Activated naive CD4-positive, alpha-beta T cell treated with anti-CD3 and anti-CD28 coated beads, Interleukin-2, amount 50 U/mL, for 72 hours (primary cell): ENCODE data around the gene PTTG1IP2. TPM values are rescaled to one million over a fixed set of nuclear protein-coding genes. Genes with fewer than 3 reads are reported as not detected.

Source experiments
- ATAC-seq, 2 donors: fragments of 150-1000 bp; cut with Tn5 transposase; 2 replicates each; pipeline ENCODE4 v1.10.0; 2021; ENCODE audit warnings: mild to moderate bottlenecking in 2 of 2, moderate library complexity in 2 of 2
- DNase-seq, 2 donors: peaks; one replicate each; pipeline ENCODE4 v3.0.0; 2021 to 2022; ENCODE audit warnings: low spot score in 2 of 2
- H3K27ac Mint-ChIP-seq, 2 donors: one replicate each; pipeline ENCODE4 v1.8.0; 2022; ENCODE audit warnings: mild to moderate bottlenecking in 2 of 2, mixed read lengths in 2 of 2
- H3K36me3 Mint-ChIP-seq, 2 donors: one replicate each; pipeline ENCODE4 v1.8.0; 2022; ENCODE audit warnings: mixed read lengths in 2 of 2
- H3K9me3 Mint-ChIP-seq, 2 donors: one replicate each; pipeline ENCODE4 v1.8.0; 2022; ENCODE audit warnings: mixed read lengths in 2 of 2
- total RNA-seq, 2 donors: library from RNA; stranded (reverse); gene quantifications; one replicate each; pipeline ENCODE4 v1.2.3, GENCODE V29; 2022

The PTTG1IP2 gene
- total RNA-seq, 2 donors from 2014 or later = not detected

- no peak for DNase-seq
- H3K27ac Mint-ChIP-seq = no peak overlapping the region
- ATAC-seq = no peak
- no peaks in the 10 kb centered on the region for H3K36me3 Mint-ChIP-seq
- H3K9me3 Mint-ChIP-seq = no peaks in the 10 kb centered on the region
Observed at GRCh38 chr7:90518630-90519029, 49.2 kb downstream of the PTTG1IP2 start.

- H3K36me3 Mint-ChIP-seq = no peaks in the 10 kb centered on the region
- DNase-seq = no peak
- no peak for ATAC-seq
- no peaks in the 10 kb centered on the region for H3K9me3 Mint-ChIP-seq
- no peak overlapping the region for H3K27ac Mint-ChIP-seq
Observed at GRCh38 chr7:90520484-90520883, 51.0 kb downstream of the PTTG1IP2 start.

- ATAC-seq (no peak), DNase-seq (no peak)
- Mint-ChIP-seq H3K9me3 (no peaks in the 10 kb centered on the region), H3K36me3 (no peaks in the 10 kb centered on the region), H3K27ac (no peak overlapping the region)
Observed at GRCh38 chr7:90530263-90530662, 60.8 kb downstream of the PTTG1IP2 start.

- DNase-seq (no peak), ATAC-seq (no peak)
- Mint-ChIP-seq H3K27ac (no peak overlapping the region), H3K9me3 (no peaks in the 10 kb centered on the region), H3K36me3 (no peaks in the 10 kb centered on the region)
Observed at GRCh38 chr7:90532231-90532929, 62.9 kb downstream of the PTTG1IP2 start.

- no peaks in the 10 kb centered on the region for H3K9me3 Mint-ChIP-seq
Observed at GRCh38 chr7:90536449-90536848, 67.0 kb downstream of the PTTG1IP2 start.

GRCh38 chr7:90538405-90538804, 69.0 kb downstream of the PTTG1IP2 start:
- Mint-ChIP-seq H3K27ac (no peak overlapping the region), H3K9me3 (no peaks in the 10 kb centered on the region), H3K36me3 (no peaks in the 10 kb centered on the region)
- ATAC-seq (no peak), DNase-seq (no peak)

More at GRCh38 chr7:90536449-90536848, 67.0 kb downstream of the PTTG1IP2 start:
- Mint-ChIP-seq H3K27ac (no peak overlapping the region), H3K36me3 (no peaks in the 10 kb centered on the region)
- ATAC-seq (no peak), DNase-seq (no peak)

GRCh38 chr7:90540406-90540805, 71.0 kb downstream of the PTTG1IP2 start:
- Mint-ChIP-seq H3K36me3 (no peaks in the 10 kb centered on the region), H3K27ac (no peak overlapping the region), H3K9me3 (no peaks in the 10 kb centered on the region)
- DNase-seq (no peak), ATAC-seq (no peak)

- ATAC-seq (no peak), DNase-seq (no peak)
- no peaks in the 10 kb centered on the region for H3K9me3 Mint-ChIP-seq
- no peaks in the 10 kb centered on the region for H3K36me3 Mint-ChIP-seq
- H3K27ac Mint-ChIP-seq = no peak overlapping the region
Observed at GRCh38 chr7:90551036-90551435, 81.6 kb downstream of the PTTG1IP2 start.

- ATAC-seq (no peak), DNase-seq (no peak)
- no peaks in the 10 kb centered on the region for H3K36me3 Mint-ChIP-seq
- H3K9me3 Mint-ChIP-seq = no peaks in the 10 kb centered on the region
- H3K27ac Mint-ChIP-seq = no peak overlapping the region
Observed at GRCh38 chr7:90552521-90552920, 83.1 kb downstream of the PTTG1IP2 start.

GRCh38 chr7:90560730-90561129, 91.3 kb downstream of the PTTG1IP2 start:
- ATAC-seq (no peak), DNase-seq (no peak)
- H3K36me3 Mint-ChIP-seq = no peaks in the 10 kb centered on the region
- no peaks in the 10 kb centered on the region for H3K9me3 Mint-ChIP-seq
- no peak overlapping the region for H3K27ac Mint-ChIP-seq

Other genes with a start within 250 kb of the PTTG1IP2 start
- under 1 TPM; 0.23 to 0.39 TPM for gene CFAP69, start 224.5 kb upstream of the PTTG1IP2 start, total RNA-seq
- gene FAM237B, start 148.3 kb upstream of the PTTG1IP2 start, total RNA-seq = not detected
- gene GTPBP10, start 122.9 kb upstream of the PTTG1IP2 start, total RNA-seq = 10 to 100 TPM; 31.2 to 68.7 TPM
- gene CLDN12, start 66.2 kb upstream of the PTTG1IP2 start, total RNA-seq = 10 to 100 TPM in 1 of 2 donors, 1 to 10 TPM in 1; 2.8 to 11.3 TPM
- under 1 TPM; 0.05 to 0.80 TPM for gene CDK14, start 126.7 kb downstream of the PTTG1IP2 start, total RNA-seq